ENCODE data around the gene DHX35.

- TF ChIP-seq EZH2 (IDR thresholded peaks at IDR 0.05; ENCODE audit: insufficient read depth, poor library complexity, severe bottlenecking) (no peak), EZH2phosphoT487 (IDR thresholded peaks at IDR 0.05; ENCODE audit: insufficient read depth, low read depth) (no peak)
Measured at GRCh38 chr20:38915355-38915754, 46.8 kb upstream of the DHX35 start.

All from GM23248 (cell line).